Esophagus mucosa (tissue), 1 donor: ENCODE results near the gene ARHGAP45. TPM values are rescaled to one million over a fixed set of nuclear protein-coding genes. Genes with fewer than 3 reads are reported as not detected.
"Not testable (repeated sequence)": the region's sequence is repeated elsewhere in the genome, so short reads cannot be mapped to it uniquely, and the experiment has no call there.

Source experiments
- ATAC-seq: fragments of 200-7000 bp; cut with Tn5 transposase; one replicate; pipeline ENCODE4 v1.9.1; 2020
- total RNA-seq: library from RNA; stranded (reverse); gene quantifications from one replicate; pipeline ENCODE4 v1.2.4, GENCODE V29; 2023
- donor health status: DM: yes; HTN: yes; CAD: no.

The ARHGAP45 gene
- total RNA-seq, 1 donor from 2014 or later = 5.1 TPM

DNA sequence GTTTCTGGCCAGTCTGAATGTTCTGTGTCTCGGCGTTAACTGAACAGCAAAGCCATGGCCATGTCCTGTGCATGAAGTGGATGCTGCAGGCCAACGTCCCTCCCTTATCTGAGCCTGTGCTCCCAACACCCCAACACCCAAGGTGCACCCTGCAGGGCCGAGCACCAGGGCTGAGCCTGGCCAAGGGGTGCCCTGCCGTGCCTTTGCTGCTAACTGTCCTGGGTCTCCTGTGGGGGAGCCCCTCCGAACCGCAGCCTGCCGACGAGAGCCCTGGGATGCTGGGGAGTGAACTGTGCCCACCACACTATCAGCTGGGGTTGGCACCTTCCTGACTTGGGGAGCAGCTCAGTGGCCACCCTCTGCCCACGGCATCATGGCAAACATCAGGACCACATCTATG, 54.4 kb downstream of the ARHGAP45 start:
- no peak for ATAC-seq

DNA sequence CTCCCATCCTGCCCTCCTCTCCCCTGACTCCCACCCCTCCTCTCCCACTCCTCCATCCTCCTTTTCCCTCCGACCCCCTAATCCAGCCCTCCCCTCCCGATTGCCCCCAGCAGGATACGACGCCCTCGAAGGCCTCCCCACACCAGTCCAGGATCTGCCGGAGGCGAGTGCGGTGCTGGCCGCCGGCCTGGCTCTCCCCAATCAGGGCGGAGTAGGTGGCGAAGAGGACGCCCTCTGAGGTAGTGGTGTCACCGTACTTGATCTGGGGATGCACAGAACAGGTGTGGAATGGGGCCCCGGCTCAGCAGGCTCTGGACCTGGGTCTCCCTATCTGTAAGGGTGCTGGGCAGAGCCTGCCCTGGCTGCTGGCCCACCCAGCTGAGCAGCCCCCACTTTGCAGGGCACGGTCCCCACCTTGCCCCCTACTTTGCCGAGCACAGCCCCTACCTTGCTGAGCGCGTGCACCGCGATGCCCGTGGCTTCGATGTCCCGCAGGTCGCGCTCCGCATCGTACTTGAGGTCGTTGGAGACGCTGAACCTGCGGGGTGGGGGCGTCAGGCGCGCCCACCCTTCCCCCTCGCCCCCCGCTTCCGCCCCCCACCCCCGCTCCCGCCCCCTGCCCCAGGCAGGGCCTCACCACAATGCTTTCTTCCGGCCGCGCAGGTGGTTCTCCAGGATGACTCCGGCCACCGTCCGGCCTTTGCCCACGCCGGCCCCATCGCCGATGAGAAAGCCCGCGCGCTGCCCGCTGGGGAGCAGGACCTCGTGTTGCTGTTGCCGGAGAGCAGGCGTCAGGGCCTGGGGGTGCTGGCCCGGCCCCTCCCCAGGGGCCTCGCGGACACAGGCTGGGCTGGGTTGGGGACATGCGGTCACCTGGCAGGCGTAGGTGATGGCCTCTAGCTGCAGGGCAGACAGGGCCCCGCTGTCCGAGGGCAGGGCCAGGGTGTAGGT, 55.3 kb downstream of the ARHGAP45 start:
- no peak for ATAC-seq

DNA sequence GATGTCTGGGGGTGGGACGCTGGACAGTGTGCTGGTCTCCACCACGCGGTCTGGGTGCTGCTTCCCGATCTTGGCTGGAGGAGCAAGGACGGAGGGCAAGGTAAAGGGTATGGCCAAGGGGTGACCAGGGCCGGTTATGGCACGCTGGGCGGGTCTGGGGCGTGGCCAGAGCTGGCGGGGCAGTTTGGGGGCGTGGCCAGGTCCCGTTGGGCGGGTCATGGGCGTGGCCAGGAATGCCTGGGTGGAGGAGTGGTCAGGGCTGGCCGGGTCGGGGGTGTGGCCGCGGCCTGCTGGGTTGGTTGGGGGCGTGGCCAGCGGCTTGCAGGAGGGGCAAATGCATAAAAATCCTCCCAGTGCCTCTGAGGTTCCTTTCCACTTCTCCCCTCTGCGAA, 56.0 kb downstream of the ARHGAP45 start:
- peak; percentile 79 for ATAC-seq

DNA sequence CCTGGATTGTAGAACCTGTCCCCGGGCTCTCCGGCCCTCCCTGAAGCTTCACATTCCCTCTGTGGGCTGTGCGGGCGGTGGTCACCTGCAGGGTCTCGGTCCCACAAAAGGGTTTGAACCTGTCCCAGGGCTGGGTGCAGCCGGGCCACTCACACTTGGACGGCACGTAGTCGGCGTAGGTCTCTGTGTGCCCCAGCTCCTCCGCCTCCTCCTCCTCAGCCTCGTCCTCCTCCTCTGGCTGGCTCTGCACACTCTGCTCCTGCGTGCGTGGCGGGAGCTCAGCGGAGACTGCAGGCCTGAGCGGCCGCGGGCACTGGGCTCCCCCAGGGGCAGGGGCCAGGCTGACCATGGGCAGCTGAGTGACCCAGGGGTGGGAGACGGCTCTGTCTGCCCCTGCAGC, 56.4 kb downstream of the ARHGAP45 start:
- no peak for ATAC-seq

GRCh38 chr19:1123885-1124677, 57.1 kb downstream of the ARHGAP45 start:
- no peak for ATAC-seq

GRCh38 chr19:1125601-1126467, 58.9 kb downstream of the ARHGAP45 start:
- ATAC-seq = no peak

- no peak for ATAC-seq
These were observed 60.2 kb downstream of the ARHGAP45 start for GRCh38 chr19:1126984-1127760.

GRCh38 chr19:1128106-1128505, 61.1 kb downstream of the ARHGAP45 start:
- peak; percentile 76 for ATAC-seq

GRCh38 chr19:1129084-1129483, 62.1 kb downstream of the ARHGAP45 start:
- ATAC-seq = not testable (repeated sequence)

DNA sequence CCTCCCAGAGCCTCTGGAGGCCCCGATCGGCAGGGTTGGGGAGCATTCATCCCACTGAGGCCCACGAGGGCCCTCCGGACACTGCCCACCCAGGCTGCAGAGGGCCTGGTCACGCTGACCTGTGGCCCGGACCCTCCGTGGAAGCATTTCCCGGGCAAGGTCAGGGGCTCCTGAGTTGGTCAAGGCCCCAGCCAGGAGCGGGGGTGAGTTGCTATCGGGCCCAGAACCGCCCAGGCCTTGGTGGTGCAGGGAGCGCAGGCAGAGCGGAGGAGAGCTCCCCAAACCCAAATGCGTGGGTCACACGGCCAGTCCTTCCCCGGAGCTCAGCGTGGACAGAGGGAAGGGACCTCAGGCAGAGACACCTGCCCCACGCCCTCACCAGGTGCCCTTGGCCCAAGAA, 62.6 kb downstream of the ARHGAP45 start:
- ATAC-seq = no peak

- peak; percentile 9 for ATAC-seq
These were observed 64.1 kb downstream of the ARHGAP45 start for GRCh38 chr19:1130771-1131717.

- peak; percentile 66 for ATAC-seq
These were observed 65.0 kb downstream of the ARHGAP45 start for GRCh38 chr19:1131718-1132551.

DNA sequence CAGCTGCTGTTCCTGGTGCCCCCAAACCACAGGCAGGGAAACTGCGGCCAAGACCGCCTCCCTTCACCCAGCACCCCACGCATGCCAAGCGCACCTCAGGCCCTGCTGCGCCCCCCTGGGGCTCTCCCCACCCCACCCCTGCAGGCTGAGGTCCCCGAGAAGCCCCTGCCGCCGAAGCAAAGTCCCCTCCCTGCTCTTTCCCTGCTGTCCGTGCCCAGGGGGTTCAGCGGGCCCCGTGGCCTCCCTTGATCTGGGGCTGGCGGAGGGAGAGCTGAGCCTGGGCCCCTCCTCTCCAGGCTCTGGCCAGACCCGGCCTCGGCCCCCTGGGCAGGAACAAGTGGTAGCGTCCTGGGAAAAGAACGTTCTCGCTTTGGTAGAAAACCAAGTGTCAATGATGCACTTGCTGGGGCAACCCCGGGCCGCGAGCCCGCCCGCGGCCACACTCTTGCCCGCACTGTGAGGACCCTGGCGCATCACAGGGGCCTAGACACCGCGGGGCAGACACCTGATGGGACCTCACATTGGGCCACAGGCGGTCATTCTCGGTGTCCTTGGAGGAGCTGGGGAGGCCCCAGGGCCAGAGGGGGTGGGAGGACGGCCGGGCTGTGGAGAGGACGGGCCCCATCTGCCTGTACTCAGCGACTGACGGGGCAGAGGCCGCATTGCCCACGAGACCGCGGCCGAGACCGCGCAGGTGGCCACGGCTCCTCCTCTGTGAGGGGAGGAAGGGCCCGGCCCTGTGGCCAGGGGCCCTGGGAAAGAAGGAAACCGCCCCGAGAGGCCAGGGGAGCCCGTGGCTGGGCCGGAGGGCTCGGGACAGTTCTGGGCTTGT, 65.8 kb downstream of the ARHGAP45 start:
- ATAC-seq = no peak

- ATAC-seq = peak; percentile 19
These were observed 66.5 kb downstream of the ARHGAP45 start for GRCh38 chr19:1133471-1133929.

GRCh38 chr19:1134431-1134830, 67.5 kb downstream of the ARHGAP45 start:
- peak; percentile 1 for ATAC-seq

GRCh38 chr19:1135454-1135853, 68.5 kb downstream of the ARHGAP45 start:
- ATAC-seq = no peak

DNA sequence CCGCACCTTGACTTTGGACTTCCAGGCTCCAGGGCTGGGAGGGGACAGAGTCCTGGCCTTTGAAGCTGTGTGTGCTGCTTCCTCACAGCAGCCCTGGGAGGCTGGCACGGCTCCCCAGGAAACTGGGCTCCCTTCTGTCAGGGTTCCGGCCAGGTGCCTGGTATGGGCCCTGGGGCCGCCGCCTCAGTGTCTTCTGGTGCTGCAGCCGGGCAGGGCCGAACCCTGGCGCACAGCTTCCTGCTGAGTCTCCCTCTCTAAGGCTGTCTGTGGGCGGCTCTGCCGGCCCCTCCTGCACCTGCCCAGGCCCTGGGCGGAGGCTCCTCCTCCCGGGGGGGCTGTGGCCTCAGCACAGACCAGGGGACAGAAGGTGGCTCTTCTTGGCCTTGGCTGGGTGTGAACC, 69.2 kb downstream of the ARHGAP45 start:
- ATAC-seq = peak; percentile 17
